ENCODE results near the gene GIT2.

Gene GIT2

DNA sequence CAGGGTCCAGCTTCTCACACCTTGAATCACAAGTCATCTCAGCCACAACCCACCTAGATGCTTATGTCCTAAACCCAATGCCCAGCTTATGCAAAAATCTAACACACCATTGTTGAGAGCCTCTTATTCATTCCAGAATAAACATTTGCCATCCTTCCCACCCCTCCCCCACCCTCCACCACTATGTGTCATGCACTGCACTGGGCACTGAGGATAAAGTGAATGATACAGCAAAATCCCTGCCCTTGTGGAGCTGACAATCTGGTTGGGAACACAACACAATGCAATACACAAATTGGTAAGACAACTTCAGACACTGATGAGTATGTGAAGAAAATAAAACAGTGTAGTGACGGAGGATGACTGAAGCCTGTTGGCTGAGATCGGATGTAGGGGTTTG is 114.4 kb downstream of the GIT2 start:
- H3K27me3 ChIP-seq (ENCODE audit: control insufficient read depth, insufficient read depth, low read length, poor library complexity, severe bottlenecking): peaks cover 19% of the 10 kb centered on the region
- H3K27ac ChIP-seq (ENCODE audit: insufficient read depth, low read depth, low read length, poor library complexity, severe bottlenecking): no peak overlapping the region
- H3K4me3 ChIP-seq (ENCODE audit: insufficient read depth, low read depth, low read length): no peak overlapping the region
- no peaks in the 10 kb centered on the region for H3K36me3 ChIP-seq (ENCODE audit: control insufficient read depth, insufficient read depth, low read length)
- H3K4me1 ChIP-seq (ENCODE audit: control insufficient read depth, insufficient read depth, low read length): no peaks in the 10 kb centered on the region
- whole genome bisulfite sequencing, 2 experiments: 91% methylated on average over 2 of the region's 2 CpGs
- no peaks in the 10 kb centered on the region for H3K9me3 ChIP-seq (ENCODE audit: control insufficient read depth, low read length)

DNA sequence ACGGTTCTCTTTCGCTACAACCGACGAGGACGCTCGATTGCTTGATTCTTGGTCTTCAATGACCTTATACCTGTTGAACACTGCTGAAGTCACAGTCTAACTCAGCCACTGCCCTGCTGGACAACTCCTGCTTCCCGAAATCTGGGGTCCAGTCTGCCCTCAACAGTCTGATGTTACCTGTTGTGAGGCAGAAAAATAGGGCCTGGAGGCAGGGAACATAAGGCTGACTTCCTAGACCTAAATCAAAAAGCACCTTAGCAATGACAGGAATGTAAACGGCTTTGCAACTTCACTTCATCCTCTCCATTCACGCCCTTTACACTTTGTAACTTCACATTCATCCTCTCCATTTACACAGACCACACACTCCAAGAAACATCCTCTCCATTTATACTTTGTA is 115.2 kb downstream of the GIT2 start:
- WGBS, 2 experiments: 11% methylated on average over 9 of the region's 9 CpGs
- H3K36me3 ChIP-seq (ENCODE audit: control insufficient read depth, insufficient read depth, low read length): no peaks in the 10 kb centered on the region
- H3K27me3 ChIP-seq (ENCODE audit: control insufficient read depth, insufficient read depth, low read length, poor library complexity, severe bottlenecking): peaks cover 19% of the 10 kb centered on the region
- no peak overlapping the region for H3K27ac ChIP-seq (ENCODE audit: insufficient read depth, low read depth, low read length, poor library complexity, severe bottlenecking)
- H3K9me3 ChIP-seq (ENCODE audit: control insufficient read depth, low read length): no peaks in the 10 kb centered on the region
- H3K4me3 ChIP-seq (ENCODE audit: insufficient read depth, low read depth, low read length): peak overlapping the region; percentile 64
- no peaks in the 10 kb centered on the region for H3K4me1 ChIP-seq (ENCODE audit: control insufficient read depth, insufficient read depth, low read length)

DNA sequence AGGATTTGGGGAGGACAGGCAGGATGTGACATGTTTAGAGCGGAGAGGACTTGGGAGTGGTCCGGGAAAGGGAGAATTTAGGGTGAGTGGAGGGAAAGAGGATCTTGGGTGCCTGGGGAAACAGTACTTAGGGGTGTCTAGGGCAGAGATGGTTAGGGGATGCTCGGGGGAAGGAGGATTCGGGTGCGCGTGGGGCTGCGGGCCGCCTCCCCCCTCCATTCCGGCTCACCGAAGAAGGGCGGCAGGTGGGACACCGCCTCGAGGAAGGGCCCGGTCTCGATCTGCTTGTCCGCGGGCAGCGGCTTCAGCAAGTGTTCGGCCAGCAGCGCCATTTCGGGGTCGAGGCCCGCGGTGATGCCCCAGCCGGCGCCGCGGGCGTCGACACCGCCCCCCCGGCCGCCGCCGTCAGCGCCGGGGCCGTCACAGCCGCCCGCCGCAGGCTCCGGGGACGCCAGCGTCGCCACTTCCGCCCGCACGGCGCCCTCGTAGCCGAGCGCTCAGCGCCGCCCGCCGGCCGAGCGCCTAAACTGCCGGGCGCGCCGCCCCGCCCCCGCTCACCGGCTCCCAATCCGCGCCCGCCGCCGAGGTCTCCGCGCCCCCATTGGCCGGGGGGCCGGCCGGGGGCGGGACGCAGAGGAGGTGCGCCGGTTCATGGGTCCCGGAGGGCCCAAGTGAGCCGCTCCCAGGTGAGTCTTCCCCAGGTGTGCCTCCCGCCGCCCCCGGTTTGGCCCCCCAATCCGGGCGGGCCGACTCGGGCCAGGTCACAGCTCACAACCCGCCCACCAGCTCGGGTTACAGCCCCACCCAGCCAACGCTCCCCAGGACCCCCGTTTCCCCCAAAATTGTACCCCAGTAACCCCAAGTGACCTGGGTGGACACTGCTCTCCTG is 115.9 kb downstream of the GIT2 start, which contains the start of gene GLTP:
Gene GLTP, minus strand, starts transcription at position 499 of the 889 bp plus-strand sequence. Its CDS starts 167 bp downstream, at position 332.
- no peaks in the 10 kb centered on the region for H3K36me3 ChIP-seq (ENCODE audit: control insufficient read depth, insufficient read depth, low read length)
- no peaks in the 10 kb centered on the region for H3K9me3 ChIP-seq (ENCODE audit: control insufficient read depth, low read length)
- H3K27me3 ChIP-seq (ENCODE audit: control insufficient read depth, insufficient read depth, low read length, poor library complexity, severe bottlenecking): peaks cover 19% of the 10 kb centered on the region
- WGBS, 2 experiments: 0% methylated on average over 92 of the region's 92 CpGs
- H3K27ac ChIP-seq (ENCODE audit: insufficient read depth, low read depth, low read length, poor library complexity, severe bottlenecking): no peak within 1 kb of the TSS
- no peaks in the 10 kb centered on the region for H3K4me1 ChIP-seq (ENCODE audit: control insufficient read depth, insufficient read depth, low read length)
- peak within 1 kb of the TSS; percentile 74 for H3K4me3 ChIP-seq (ENCODE audit: insufficient read depth, low read depth, low read length)

All from ectodermal cell (in vitro differentiated cells).